Activated CD8-positive, alpha-beta memory T cell treated with anti-CD3 and anti-CD28 coated beads, Interleukin-2, amount 10 ng/mL, durations not matched to agents 7 days and 5 days (primary cell): ENCODE data around the gene PADI4. TPM values are rescaled to one million over a fixed set of nuclear protein-coding genes. Genes with fewer than 3 reads are reported as not detected.

Source experiments
- ATAC-seq: fragments of 150-1000 bp; cut with Tn5 transposase; one replicate; pipeline ENCODE4 v1.10.0; 2021; ENCODE audit warnings: moderate library complexity
- CTCF ChIA-PET: fragments of 350-600 bp; sonication (Branson Sonifier 250); formaldehyde crosslinking; loops from one replicate; lab custom pipeline; 2021; ENCODE audit warnings: antibody characterized with exemption; lab: Charles Lee
- DNase-seq: peaks from one replicate; pipeline ENCODE4 v3.0.0-alpha.2; 2020
- H3K27ac Mint-ChIP-seq: one replicate; pipeline ENCODE4 v1.8.0; 2021; ENCODE audit warnings: mild to moderate bottlenecking, mixed read lengths
- H3K27me3 Mint-ChIP-seq: one replicate; pipeline ENCODE4 v1.8.0; 2021; ENCODE audit warnings: mixed read lengths
- H3K36me3 Mint-ChIP-seq: one replicate; pipeline ENCODE4 v1.8.0; 2021; ENCODE audit warnings: mild to moderate bottlenecking, mixed read lengths
- H3K4me1 Mint-ChIP-seq: one replicate; pipeline ENCODE4 v1.8.0; 2021; ENCODE audit warnings: mixed read lengths
- H3K4me3 Mint-ChIP-seq: one replicate; pipeline ENCODE4 v1.8.0; 2021; ENCODE audit warnings: mild to moderate bottlenecking, moderate library complexity, mixed read lengths
- H3K9me3 Mint-ChIP-seq: one replicate; pipeline ENCODE4 v1.8.0; 2022; ENCODE audit warnings: low read depth, mixed read lengths
- total RNA-seq, 2 experiments: library from RNA; stranded (reverse); gene quantifications; one replicate each; pipeline ENCODE4 v1.2.3, GENCODE V29; 2021

The PADI4 gene, protein sequence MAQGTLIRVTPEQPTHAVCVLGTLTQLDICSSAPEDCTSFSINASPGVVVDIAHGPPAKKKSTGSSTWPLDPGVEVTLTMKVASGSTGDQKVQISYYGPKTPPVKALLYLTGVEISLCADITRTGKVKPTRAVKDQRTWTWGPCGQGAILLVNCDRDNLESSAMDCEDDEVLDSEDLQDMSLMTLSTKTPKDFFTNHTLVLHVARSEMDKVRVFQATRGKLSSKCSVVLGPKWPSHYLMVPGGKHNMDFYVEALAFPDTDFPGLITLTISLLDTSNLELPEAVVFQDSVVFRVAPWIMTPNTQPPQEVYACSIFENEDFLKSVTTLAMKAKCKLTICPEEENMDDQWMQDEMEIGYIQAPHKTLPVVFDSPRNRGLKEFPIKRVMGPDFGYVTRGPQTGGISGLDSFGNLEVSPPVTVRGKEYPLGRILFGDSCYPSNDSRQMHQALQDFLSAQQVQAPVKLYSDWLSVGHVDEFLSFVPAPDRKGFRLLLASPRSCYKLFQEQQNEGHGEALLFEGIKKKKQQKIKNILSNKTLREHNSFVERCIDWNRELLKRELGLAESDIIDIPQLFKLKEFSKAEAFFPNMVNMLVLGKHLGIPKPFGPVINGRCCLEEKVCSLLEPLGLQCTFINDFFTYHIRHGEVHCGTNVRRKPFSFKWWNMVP
- total RNA-seq: under 1 TPM; 0.41 to 0.45 TPM

DNA sequence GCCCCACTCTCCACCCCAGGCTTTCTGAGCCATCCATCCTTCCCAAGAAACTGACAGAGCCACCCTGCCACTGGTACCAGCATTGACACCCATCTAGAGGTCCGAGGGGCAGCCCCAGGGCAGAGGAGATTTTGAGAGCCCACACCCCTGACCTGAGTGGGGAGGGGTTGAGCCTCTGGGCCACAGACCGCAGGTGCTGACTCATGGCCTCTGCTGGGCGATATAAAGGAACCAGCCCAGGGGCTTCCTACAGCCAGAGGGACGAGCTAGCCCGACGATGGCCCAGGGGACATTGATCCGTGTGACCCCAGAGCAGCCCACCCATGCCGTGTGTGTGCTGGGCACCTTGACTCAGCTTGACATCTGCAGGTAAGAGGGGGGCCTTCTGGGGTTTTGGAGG is at the start of gene PADI4:
TSS of gene PADI4 (plus strand) at position 252 of the 400 bp plus-strand sequence. CDS start at position 278, 26 bp downstream.
- H3K27me3 Mint-ChIP-seq: peaks cover 12% of the 10 kb centered on the region
- no peak within 1 kb of the TSS for H3K4me3 Mint-ChIP-seq
- no peak within 1 kb of the TSS for H3K27ac Mint-ChIP-seq
- ATAC-seq: no peak
- H3K9me3 Mint-ChIP-seq: no peaks in the 10 kb centered on the region
- H3K36me3 Mint-ChIP-seq: no peaks in the 10 kb centered on the region
- CTCF ChIA-PET: no interaction called here
- H3K4me1 Mint-ChIP-seq: no peaks in the 10 kb centered on the region
- DNase-seq: no peak

DNA sequence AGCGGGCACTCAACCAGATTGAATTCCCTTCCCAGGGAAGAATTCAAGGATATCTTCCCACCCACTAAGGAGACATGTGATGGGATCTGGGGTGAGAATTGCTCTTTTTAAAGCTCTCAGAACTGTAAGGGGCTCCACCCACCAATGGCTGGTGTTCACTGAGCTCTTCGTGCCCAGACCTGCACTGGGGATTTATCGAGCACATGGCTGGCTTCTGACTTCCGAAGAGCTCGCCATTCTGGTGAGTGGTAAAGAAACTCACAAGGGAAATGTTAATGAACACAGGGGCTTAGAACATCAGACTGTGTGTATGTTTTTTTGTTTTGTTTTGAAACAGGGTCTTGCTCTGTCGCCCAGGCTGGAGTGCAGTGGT is 49.3 kb upstream of the PADI4 start:
- no peak for DNase-seq
- Mint-ChIP-seq H3K9me3 (no peaks in the 10 kb centered on the region), H3K27ac (no peak overlapping the region), H3K27me3 (peaks cover 11% of the 10 kb centered on the region), H3K36me3 (no peaks in the 10 kb centered on the region), H3K4me3 (no peak overlapping the region), H3K4me1 (no peaks in the 10 kb centered on the region)
- CTCF ChIA-PET: interaction anchor here (1.0 kb wide), 1 partner anchor 15 kb away, joined by 3 read pairs; no protein-coding TSS in a partner anchor
- ATAC-seq: no peak

DNA sequence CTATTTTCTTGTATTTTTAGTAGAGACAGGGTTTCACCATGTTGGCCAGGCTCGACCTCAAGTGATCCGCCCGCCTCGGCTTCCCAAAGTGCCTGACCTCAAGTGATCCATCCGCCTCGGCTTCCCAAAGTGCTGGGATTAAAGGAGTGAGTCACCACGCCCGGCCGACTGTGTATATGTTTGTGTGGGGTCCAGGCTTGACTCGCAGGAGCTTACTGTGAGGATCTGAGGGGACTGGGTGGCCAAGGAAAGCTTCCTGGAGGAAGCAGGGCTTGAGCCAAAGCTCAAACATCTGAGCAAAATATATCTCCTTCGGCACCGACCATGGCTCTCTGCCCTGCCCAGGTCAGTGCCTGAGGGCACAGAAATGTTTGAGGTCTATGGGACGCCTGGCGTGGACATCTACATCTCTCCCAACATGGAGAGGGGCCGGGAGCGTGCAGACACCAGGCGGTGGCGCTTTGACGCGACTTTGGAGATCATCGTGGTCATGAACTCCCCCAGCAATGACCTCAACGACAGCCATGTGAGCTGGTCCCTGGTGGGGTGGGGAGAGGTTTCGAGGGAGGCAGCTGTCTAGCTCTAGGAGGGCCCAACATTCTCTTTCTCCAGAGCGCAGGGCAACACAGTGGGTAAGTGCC is 48.6 kb upstream of the PADI4 start:
- no peaks in the 10 kb centered on the region for H3K9me3 Mint-ChIP-seq
- ATAC-seq (no peak), DNase-seq (no peak)
- H3K36me3 Mint-ChIP-seq: no peaks in the 10 kb centered on the region
- no peak overlapping the region for H3K27ac Mint-ChIP-seq
- no peak overlapping the region for H3K4me3 Mint-ChIP-seq
- H3K4me1 Mint-ChIP-seq: no peaks in the 10 kb centered on the region
- peaks cover 12% of the 10 kb centered on the region for H3K27me3 Mint-ChIP-seq
- CTCF ChIA-PET: interaction anchor here (1.0 kb wide), 1 partner anchor 14 kb away, joined by 3 read pairs; no protein-coding TSS in a partner anchor

DNA sequence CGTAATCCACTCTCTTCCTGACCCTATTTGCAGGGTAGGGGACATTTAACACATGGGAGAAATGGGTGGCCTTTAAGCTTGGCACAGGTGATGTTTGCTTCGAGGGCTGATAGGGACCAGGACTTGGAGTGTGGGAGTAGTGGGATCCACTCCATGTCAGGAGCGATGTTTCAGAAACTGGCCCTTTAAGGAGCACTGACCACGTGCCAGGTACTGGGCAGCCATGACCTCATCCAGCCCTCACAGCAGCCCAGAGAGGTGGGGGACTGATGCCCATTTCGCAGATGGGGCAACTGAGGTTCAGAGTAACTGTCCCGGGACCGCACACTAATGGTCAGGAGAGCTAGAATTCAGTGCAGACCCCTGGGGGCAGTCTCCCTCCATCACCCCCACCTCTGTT is 47.7 kb upstream of the PADI4 start:
- CTCF ChIA-PET: no interaction called here
- no peaks in the 10 kb centered on the region for H3K9me3 Mint-ChIP-seq

DNA sequence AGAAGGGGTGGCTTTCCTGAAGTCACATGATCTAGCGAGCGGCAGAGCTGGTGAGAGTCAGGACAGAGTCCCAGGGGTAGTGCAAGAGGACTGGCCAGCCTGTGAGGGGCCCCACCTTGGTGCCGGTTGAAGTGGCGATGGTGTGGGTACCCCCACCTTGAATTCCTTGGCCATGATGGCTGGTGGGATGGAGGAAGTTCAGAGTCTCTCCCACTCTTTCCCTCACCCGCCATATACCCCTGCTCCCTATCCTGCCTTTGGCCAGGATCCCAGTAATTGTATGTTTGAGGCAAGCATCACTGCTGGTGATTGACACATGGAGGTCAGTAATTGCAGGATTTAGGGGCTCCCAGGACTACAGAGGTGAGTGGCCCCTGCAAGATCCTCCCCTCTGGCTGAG is 47.3 kb upstream of the PADI4 start:
- Mint-ChIP-seq H3K27ac (no peak overlapping the region), H3K9me3 (no peaks in the 10 kb centered on the region), H3K27me3 (peaks cover 12% of the 10 kb centered on the region), H3K36me3 (no peaks in the 10 kb centered on the region), H3K4me3 (no peak overlapping the region), H3K4me1 (no peaks in the 10 kb centered on the region)
- no peak for DNase-seq
- CTCF ChIA-PET: no interaction called here
- ATAC-seq: no peak

More for the DNA sequence above, 47.7 kb upstream of the PADI4 start:
- no peaks in the 10 kb centered on the region for H3K36me3 Mint-ChIP-seq
- H3K4me3 Mint-ChIP-seq: no peak overlapping the region
- H3K4me1 Mint-ChIP-seq: no peaks in the 10 kb centered on the region
- no peak overlapping the region for H3K27ac Mint-ChIP-seq
- no peak for DNase-seq
- ATAC-seq: no peak
- peaks cover 12% of the 10 kb centered on the region for H3K27me3 Mint-ChIP-seq

DNA sequence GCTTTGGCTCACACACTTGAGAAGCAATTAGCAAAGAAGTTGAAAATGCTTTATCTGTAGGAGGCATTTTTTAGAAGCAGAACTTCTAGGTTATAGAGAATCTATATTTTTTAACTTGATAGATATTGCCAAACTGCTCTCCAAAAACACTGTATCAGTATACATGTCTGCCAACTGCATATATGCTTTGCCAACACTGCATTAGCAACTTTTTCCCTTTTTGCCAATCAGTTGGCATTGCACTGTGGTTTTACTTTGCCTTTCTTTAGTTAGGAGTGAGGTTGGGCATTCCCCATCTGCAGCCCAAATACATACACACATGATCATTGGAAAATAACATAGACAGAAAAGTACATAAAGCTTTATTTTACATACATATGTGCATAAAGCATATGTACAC is 44.1 kb upstream of the PADI4 start:
- CTCF ChIA-PET: interaction anchor here (1.6 to 2.5 kb wide), 2 partner anchors 11 to 139 kb away, joined by 3 to 11 read pairs; no protein-coding TSS in a partner anchor
- Mint-ChIP-seq H3K4me3 (no peak overlapping the region), H3K4me1 (no peaks in the 10 kb centered on the region), H3K27me3 (peaks cover 10% of the 10 kb centered on the region), H3K9me3 (no peaks in the 10 kb centered on the region), H3K36me3 (no peaks in the 10 kb centered on the region), H3K27ac (no peak overlapping the region)
- no peak for ATAC-seq
- no peak for DNase-seq

DNA sequence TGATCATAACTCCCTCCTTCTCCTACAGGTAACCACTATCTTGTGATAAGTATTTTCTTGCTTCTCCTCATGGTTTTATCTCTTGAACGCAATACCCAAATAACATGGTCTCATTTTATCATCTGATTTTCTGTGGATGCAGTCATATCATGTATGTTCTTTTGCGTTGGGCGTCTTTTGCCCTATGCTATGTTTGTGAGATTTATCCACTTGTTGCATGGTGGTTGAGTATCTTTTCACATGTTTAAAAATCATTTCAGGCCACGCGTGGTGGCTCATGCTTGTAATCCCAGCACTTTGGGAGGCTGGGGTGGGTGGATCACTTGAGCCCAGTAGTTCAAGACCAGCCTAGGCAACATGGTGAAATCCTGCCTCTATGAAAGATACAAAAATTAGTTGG is 43.5 kb upstream of the PADI4 start:
- DNase-seq (no peak), ATAC-seq (no peak)
- CTCF ChIA-PET: interaction anchor here (1.6 to 2.5 kb wide), 2 partner anchors 10 to 139 kb away, joined by 3 to 11 read pairs; no protein-coding TSS in a partner anchor
- H3K4me3 Mint-ChIP-seq: no peak overlapping the region
- H3K36me3 Mint-ChIP-seq: no peaks in the 10 kb centered on the region
- H3K27me3 Mint-ChIP-seq: peaks cover 10% of the 10 kb centered on the region
- H3K27ac Mint-ChIP-seq: no peak overlapping the region
- no peaks in the 10 kb centered on the region for H3K9me3 Mint-ChIP-seq
- H3K4me1 Mint-ChIP-seq: no peaks in the 10 kb centered on the region

DNA sequence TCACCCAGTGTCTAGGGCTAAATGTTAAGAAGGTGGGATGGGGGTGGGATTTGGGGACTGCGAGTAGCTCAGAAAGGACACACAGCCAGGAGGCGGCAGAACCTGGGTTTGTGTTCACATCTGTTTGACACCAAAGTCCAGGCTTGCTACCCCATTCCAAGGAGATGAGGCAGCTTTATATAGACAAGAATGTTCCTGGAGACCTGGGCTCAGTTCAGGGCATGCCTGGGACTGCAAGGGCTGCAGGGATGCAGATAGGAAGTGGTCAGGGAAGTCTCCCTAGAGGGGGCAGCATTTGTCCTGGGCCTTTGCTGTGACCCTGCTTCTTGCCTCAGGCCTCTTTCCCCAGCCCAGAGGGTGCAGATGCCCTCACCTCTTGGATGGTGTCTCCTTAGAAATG is 42.8 kb upstream of the PADI4 start:
- DNase-seq (no peak), ATAC-seq (no peak)
- Mint-ChIP-seq H3K27ac (no peak overlapping the region), H3K4me3 (no peak overlapping the region), H3K27me3 (peaks cover 10% of the 10 kb centered on the region), H3K9me3 (no peaks in the 10 kb centered on the region), H3K4me1 (no peaks in the 10 kb centered on the region), H3K36me3 (no peaks in the 10 kb centered on the region)
- CTCF ChIA-PET: interaction anchor here (1.6 kb wide), 1 partner anchor 140 kb away, joined by 3 read pairs; no protein-coding TSS in a partner anchor

DNA sequence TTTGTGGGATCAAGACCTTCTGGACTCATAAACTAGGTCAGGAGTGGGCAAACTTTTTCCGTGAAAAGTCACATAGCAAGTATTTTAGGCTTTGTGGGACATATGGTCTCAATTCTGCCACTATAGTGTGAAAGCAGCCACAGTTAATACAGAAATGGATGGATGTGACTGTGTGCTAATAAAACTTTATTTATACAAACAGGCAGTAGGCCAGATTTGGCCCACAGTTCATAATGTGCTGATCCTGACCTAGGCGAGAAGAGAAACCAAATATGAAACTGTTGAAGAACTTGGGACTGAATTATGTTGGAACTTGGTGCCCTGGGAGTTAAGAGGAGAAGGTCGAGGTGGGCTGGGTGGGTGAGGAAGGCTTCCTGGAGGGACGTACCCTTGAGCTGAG is 42.0 kb upstream of the PADI4 start:
- no peak overlapping the region for H3K27ac Mint-ChIP-seq
- H3K9me3 Mint-ChIP-seq: no peaks in the 10 kb centered on the region
- ATAC-seq (no peak), DNase-seq (no peak)
- H3K4me1 Mint-ChIP-seq: no peaks in the 10 kb centered on the region
- H3K4me3 Mint-ChIP-seq: no peak overlapping the region
- no peaks in the 10 kb centered on the region for H3K36me3 Mint-ChIP-seq
- H3K27me3 Mint-ChIP-seq: peaks cover 10% of the 10 kb centered on the region
- CTCF ChIA-PET: no interaction called here

DNA sequence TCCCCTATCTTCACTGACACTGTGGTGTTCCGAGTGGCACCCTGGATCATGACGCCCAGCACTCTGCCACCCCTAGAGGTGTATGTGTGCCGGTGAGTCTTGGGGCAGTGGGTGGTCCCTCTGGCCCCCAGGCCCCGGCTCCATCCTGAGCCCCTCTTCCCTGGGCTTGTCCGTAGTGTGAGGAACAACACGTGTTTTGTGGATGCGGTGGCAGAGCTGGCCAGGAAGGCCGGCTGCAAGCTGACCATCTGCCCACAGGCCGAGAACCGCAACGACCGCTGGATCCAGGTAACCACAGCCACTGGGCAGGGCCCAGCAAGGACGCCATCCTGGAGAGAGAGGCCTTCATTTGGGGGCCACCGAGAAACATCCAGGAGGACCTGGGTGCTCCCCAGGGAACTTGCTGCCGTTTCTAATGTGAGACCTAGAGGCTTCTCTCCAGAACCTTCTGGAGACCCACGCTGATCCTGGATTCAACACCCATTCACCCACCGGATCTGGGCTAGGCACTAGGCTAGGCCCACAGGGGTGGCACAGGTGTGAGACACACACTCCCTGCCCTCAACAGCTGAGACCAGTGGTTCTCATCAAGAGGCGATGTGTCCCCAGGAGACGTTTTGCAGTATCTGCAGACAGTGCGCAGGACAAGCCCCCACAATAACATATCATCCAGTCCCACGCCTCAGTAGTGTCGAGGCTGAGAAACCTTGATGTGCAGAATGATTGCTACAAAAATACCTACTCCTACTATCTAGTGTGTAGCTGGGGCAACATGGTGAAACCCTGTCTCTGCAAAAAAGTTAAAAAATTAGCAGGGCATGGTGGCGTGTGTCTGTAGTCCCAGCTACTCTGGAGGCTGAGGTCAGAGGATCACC is 36.9 kb upstream of the PADI4 start:
- no peaks in the 10 kb centered on the region for H3K9me3 Mint-ChIP-seq
- H3K4me1 Mint-ChIP-seq: peaks cover 10% of the 10 kb centered on the region
- no peak overlapping the region for H3K27ac Mint-ChIP-seq
- CTCF ChIA-PET: interaction anchor here (0.6 kb wide), 1 partner anchor 262 kb away, joined by 3 read pairs; no protein-coding TSS in a partner anchor
- DNase-seq (no peak), ATAC-seq (no peak)
- H3K36me3 Mint-ChIP-seq: no peaks in the 10 kb centered on the region
- peaks cover 8% of the 10 kb centered on the region for H3K27me3 Mint-ChIP-seq
- H3K4me3 Mint-ChIP-seq: no peak overlapping the region

DNA sequence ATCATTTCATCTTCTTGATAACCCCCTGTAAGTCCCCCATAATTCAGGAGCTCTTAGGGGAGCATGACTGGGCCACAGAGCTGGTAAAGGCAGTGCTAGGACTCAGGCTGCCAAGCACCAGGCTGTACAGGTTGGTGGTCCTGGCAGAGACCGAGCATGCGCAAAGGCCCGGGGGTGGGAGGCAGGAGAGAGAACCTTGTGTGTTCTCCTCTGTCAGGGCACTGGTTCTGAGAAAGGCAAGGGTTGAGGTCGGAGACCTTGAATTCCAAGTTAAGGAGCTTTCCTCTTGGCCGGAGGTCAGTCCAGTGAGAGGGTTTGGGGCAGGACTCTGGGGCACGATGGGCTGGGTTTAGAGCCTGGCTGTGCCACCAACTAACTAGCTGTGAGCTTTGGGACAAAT is 35.9 kb upstream of the PADI4 start:
- DNase-seq (no peak), ATAC-seq (no peak)
- H3K27me3 Mint-ChIP-seq: peaks cover 8% of the 10 kb centered on the region
- H3K4me3 Mint-ChIP-seq: no peak overlapping the region
- CTCF ChIA-PET: no interaction called here
- H3K36me3 Mint-ChIP-seq: no peaks in the 10 kb centered on the region
- peaks cover 10% of the 10 kb centered on the region for H3K4me1 Mint-ChIP-seq
- no peaks in the 10 kb centered on the region for H3K9me3 Mint-ChIP-seq
- H3K27ac Mint-ChIP-seq: no peak overlapping the region

DNA sequence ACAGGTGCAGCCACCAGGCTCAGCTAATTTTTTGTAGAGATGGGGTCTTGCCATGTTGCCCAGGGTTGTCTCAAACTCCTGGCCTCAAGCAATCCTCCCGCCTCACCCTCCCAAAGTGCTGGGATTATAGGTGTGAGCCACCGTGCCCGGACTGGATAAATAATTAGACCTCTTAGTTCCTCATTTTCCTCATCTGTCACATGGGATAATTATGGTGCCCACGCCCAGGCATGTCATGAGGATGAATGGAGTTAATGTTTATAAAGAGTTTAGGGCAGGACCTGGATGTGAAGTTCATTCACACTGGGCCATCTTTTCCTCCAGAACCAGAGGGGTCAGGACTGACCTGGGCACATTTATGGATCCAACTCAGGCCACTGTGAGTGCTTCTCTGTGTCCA is 35.4 kb upstream of the PADI4 start:
- no peak for DNase-seq
- Mint-ChIP-seq H3K27me3 (peaks cover 8% of the 10 kb centered on the region), H3K36me3 (no peaks in the 10 kb centered on the region), H3K4me1 (peaks cover 10% of the 10 kb centered on the region), H3K9me3 (no peaks in the 10 kb centered on the region), H3K27ac (no peak overlapping the region), H3K4me3 (no peak overlapping the region)
- ATAC-seq: no peak
- CTCF ChIA-PET: no interaction called here
